WTC11 (cell line): ENCODE data around the gene WIZ. TPM values are rescaled to one million over a fixed set of nuclear protein-coding genes. Genes with fewer than 3 reads are reported as not detected.

Experiments used
- ATAC-seq: fragments of 200-7000 bp; cut with Tn5 transposase; 2 replicates; pipeline ENCODE4 v1.10.0; 2021; ENCODE audit warnings: mild to moderate bottlenecking, moderate library complexity
- CTCF ChIA-PET: fragments of 300-600 bp; sonication (Branson Sonifier 250); formaldehyde crosslinking; loops from one replicate; lab custom pipeline; 2021; ENCODE audit warnings: antibody characterized with exemption; lab: Charles Lee
- POLR2A ChIA-PET: fragments of 350-600 bp; sonication (Branson Sonifier 250); formaldehyde crosslinking; loops from one replicate; lab custom pipeline; 2021; ENCODE audit warnings: antibody characterized with exemption; lab: Charles Lee
- DNase-seq: peaks from one replicate; pipeline ENCODE4 v3.0.0; 2021; ENCODE audit warnings: low spot score
- H3K27ac Mint-ChIP-seq: 2 replicates; pipeline ENCODE4 v1.8.0; 2021; ENCODE audit warnings: mixed read lengths
- H3K27me3 Mint-ChIP-seq: 2 replicates; pipeline ENCODE4 v1.8.0; 2021; ENCODE audit warnings: low read depth, mild to moderate bottlenecking, moderate library complexity, mixed read lengths
- H3K36me3 Mint-ChIP-seq: 2 replicates; pipeline ENCODE4 v1.8.0; 2021; ENCODE audit warnings: mixed read lengths
- H3K4me1 Mint-ChIP-seq: 2 replicates; pipeline ENCODE4 v1.8.0; 2022; ENCODE audit warnings: mixed read lengths
- H3K4me3 Mint-ChIP-seq: 2 replicates; pipeline ENCODE4 v1.8.0; 2021; ENCODE audit warnings: mild to moderate bottlenecking, moderate library complexity, mixed read lengths
- H3K9me3 Mint-ChIP-seq: 2 replicates; pipeline ENCODE4 v1.8.0; 2021; ENCODE audit warnings: mixed read lengths
- AR ChIP-seq: fragments of 250-450 bp; sonication (Bioruptor Pico); IDR thresholded peaks from 2 replicates; pipeline ENCODE4 v1.9.0; 2021; ENCODE audit warnings: mild to moderate bottlenecking
- ARID4B ChIP-seq: sonication (generic); formaldehyde crosslinking; IDR thresholded peaks from 2 replicates; pipeline ENCODE4 v1.8.0; 2023; ENCODE audit warnings: missing genetic modification reagents, mild to moderate bottlenecking, borderline replicate concordance
- CREM ChIP-seq: sonication (generic); formaldehyde crosslinking; IDR thresholded peaks from 2 replicates; pipeline ENCODE4 v1.8.1; 2022; ENCODE audit warnings: mild to moderate bottlenecking, missing genetic modification reagents, moderate library complexity
- FOXK1 ChIP-seq: sonication (generic); formaldehyde crosslinking; IDR thresholded peaks from 2 replicates; pipeline ENCODE4 v1.8.0; 2022; ENCODE audit warnings: mild to moderate bottlenecking, moderate library complexity, missing genetic modification reagents
- GTF2I ChIP-seq: fragments of 250-450 bp; sonication (Bioruptor Pico); conservative IDR thresholded peaks from 2 replicates; pipeline ENCODE4 v1.4.0; 2021; ENCODE audit warnings: mild to moderate bottlenecking
- IRF1 ChIP-seq: sonication (generic); formaldehyde crosslinking; IDR thresholded peaks from 2 replicates; pipeline ENCODE4 v1.8.0; 2023; ENCODE audit warnings: missing genetic modification reagents
- KAT7 ChIP-seq: sonication (generic); formaldehyde crosslinking; IDR thresholded peaks from 2 replicates; pipeline ENCODE4 v1.8.1; 2023; ENCODE audit warnings: missing genetic modification reagents, mild to moderate bottlenecking, borderline replicate concordance
- NFATC4 ChIP-seq: fragments of 250-450 bp; sonication (Bioruptor Pico); IDR thresholded peaks from 2 replicates; pipeline ENCODE4 v1.9.0; 2021; ENCODE audit warnings: mild to moderate bottlenecking
- NFE2L1 ChIP-seq: sonication (generic); formaldehyde crosslinking; IDR thresholded peaks from 2 replicates; pipeline ENCODE4 v1.8.1; 2023; ENCODE audit warnings: missing genetic modification reagents
- NR1H2 ChIP-seq: sonication (generic); formaldehyde crosslinking; IDR thresholded peaks from 2 replicates; pipeline ENCODE4 v1.9.0; 2021; ENCODE audit warnings: mild to moderate bottlenecking, moderate library complexity, missing genetic modification reagents
- NR3C1 ChIP-seq: sonication (generic); formaldehyde crosslinking; conservative IDR thresholded peaks from 2 replicates; pipeline ENCODE4 v1.8.1; 2023; ENCODE audit warnings: low read depth, mild to moderate bottlenecking, missing genetic modification reagents
- PRDM15 ChIP-seq: sonication (generic); formaldehyde crosslinking; IDR thresholded peaks from 2 replicates; pipeline ENCODE4 v1.8.0; 2022; ENCODE audit warnings: missing genetic modification reagents
- RELA ChIP-seq: sonication (generic); formaldehyde crosslinking; IDR thresholded peaks from 2 replicates; pipeline ENCODE4 v1.8.1; 2022; ENCODE audit warnings: missing genetic modification reagents, mild to moderate bottlenecking, borderline replicate concordance
- SMAD4 ChIP-seq: sonication (generic); formaldehyde crosslinking; IDR thresholded peaks from 2 replicates; pipeline ENCODE4 v1.8.0; 2022; ENCODE audit warnings: mild to moderate bottlenecking, missing genetic modification reagents
- TEAD1 ChIP-seq: sonication (generic); formaldehyde crosslinking; IDR thresholded peaks from 2 replicates; pipeline ENCODE4 v1.8.0; 2022; ENCODE audit warnings: mild to moderate bottlenecking, missing genetic modification reagents
- USF2 ChIP-seq: sonication (generic); formaldehyde crosslinking; IDR thresholded peaks from 2 replicates; pipeline ENCODE4 v1.8.1; 2023; ENCODE audit warnings: mild to moderate bottlenecking, missing genetic modification reagents, moderate library complexity
- ZNF232 ChIP-seq: sonication (generic); formaldehyde crosslinking; IDR thresholded peaks from 2 replicates; pipeline ENCODE4 v1.8.0; 2022; ENCODE audit warnings: mild to moderate bottlenecking, missing genetic modification reagents
- ZNF263 ChIP-seq: sonication (generic); formaldehyde crosslinking; IDR thresholded peaks from 2 replicates; pipeline ENCODE4 v1.8.1; 2022; ENCODE audit warnings: low read depth, mild to moderate bottlenecking, moderate library complexity, missing genetic modification reagents
- ZNF396 ChIP-seq: fragments of 250-450 bp; sonication (Bioruptor Pico); IDR thresholded peaks from 2 replicates; pipeline ENCODE4 v1.8.0; 2021; ENCODE audit warnings: mild to moderate bottlenecking, moderate library complexity, borderline replicate concordance
- ZSCAN18 ChIP-seq: fragments of 250-450 bp; sonication (Bioruptor Pico); IDR thresholded peaks from 2 replicates; pipeline ENCODE4 v2.1.2; 2022; ENCODE audit warnings: mild to moderate bottlenecking, moderate library complexity
- total RNA-seq: library from RNA; stranded (reverse); gene quantifications from 3 replicates; pipeline ENCODE4 v1.2.3, GENCODE V29; 2021
- TF ChIP-seq, protein P1 (sequence below): sonication (generic); formaldehyde crosslinking; IDR thresholded peaks from 2 replicates; pipeline ENCODE4 v1.8.0; 2022; ENCODE audit warnings: mild to moderate bottlenecking, missing genetic modification reagents

The WIZ gene
- total RNA-seq, 1 experiment from 2014 or later = 43.9 TPM

- 0 out of 2 replicates have a peak, but pooled peaks have one; percentile 56 for TF ChIP-seq ARID4B
- TF ChIP-seq KAT7 (CRISPR knock-in tag) = peak; percentile 71; the same call in 1 of the 2 replicates
- TF ChIP-seq FOXK1 (CRISPR knock-in tag) = peak; percentile 79
- no peak for TF ChIP-seq ZNF263 (CRISPR knock-in tag)
- TF ChIP-seq ZSCAN18 = no peak
Measured at GRCh38 chr19:15432629-15433518, 16.9 kb downstream of the WIZ start (continued).

DNA sequence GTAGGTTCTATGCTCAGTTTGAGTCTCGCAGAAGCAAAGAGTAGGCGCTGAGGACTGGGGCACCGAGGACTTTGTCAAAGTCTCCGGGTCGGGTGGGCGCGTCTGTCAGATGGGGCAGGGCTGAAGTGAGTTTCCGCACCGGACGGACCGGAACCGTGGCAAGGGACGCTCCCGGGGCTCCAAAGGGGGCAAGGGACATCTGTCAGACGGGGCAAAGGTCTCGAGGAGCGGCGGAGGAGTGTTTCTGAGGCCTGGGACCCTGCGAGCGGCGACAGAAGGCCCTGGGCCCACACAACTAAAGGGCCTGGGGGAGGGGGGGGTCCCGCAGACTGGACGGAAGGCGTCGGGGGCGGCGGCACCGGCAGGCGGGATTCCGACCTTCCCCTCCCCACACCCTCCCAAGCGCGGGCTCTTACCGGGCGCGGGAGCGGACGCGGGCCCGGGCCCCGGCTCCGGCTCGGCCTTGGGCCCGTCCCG lies 17.7 kb downstream of the WIZ start:
- no peaks in the 10 kb centered on the region; the same call in 1 of the 2 replicates for H3K27me3 Mint-ChIP-seq
- DNase-seq (no peak), ATAC-seq (no peak; the same call in 1 of the 2 replicates)
- no peaks in the 10 kb centered on the region for H3K9me3 Mint-ChIP-seq
- peaks cover 5% of the 10 kb centered on the region for H3K36me3 Mint-ChIP-seq
- no peak for TF ChIP-seq RELA
- no peak for TF ChIP-seq AR (CRISPR knock-in tag)
- TF ChIP-seq NFE2L1 (CRISPR knock-in tag) = no peak
- TF ChIP-seq, protein P1, sequence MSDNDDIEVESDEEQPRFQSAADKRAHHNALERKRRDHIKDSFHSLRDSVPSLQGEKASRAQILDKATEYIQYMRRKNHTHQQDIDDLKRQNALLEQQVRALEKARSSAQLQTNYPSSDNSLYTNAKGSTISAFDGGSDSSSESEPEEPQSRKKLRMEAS (CRISPR knock-in tag) = no peak
- TF ChIP-seq ZNF232 = no peak
- TF ChIP-seq ZNF396 (CRISPR knock-in tag) = no peak
- no peak for TF ChIP-seq CREM (CRISPR knock-in tag)
- TF ChIP-seq GTF2I (CRISPR knock-in tag) = no peak
- TF ChIP-seq SMAD4 (CRISPR knock-in tag) = no peak
- TF ChIP-seq IRF1 = no peak
- TF ChIP-seq TEAD1 (CRISPR knock-in tag) = no peak
- TF ChIP-seq NR3C1 = no peak
- no peak for TF ChIP-seq NR1H2
- TF ChIP-seq NFATC4 (CRISPR knock-in tag) = no peak
- TF ChIP-seq PRDM15 = no peak
- TF ChIP-seq USF2 = no peak
- TF ChIP-seq, all 79 proteins: peak for 0
- Mint-ChIP-seq H3K4me3 (peak overlapping the region; percentile 93), H3K27ac (peak overlapping the region; percentile 50), H3K4me1 (peaks cover 19% of the 10 kb centered on the region)
- ChIA-PET POLR2A (interaction anchor here (1.0 to 2.4 kb wide), 3 partner anchors 13 to 124 kb away, joined by 3 to 22 read pairs (median 9); partner anchors contain the start of gene AKAP8L), CTCF (interaction anchor here (1.3 to 1.9 kb wide), 3 partner anchors 13 to 123 kb away, joined by 7 to 22 read pairs (median 14); partner anchors contain the start of gene AKAP8L)
